Muscle of arm (tissue), 12 donors: Measurements from ENCODE around the gene TMEM106B. TPM values are rescaled to one million over a fixed set of nuclear protein-coding genes. Genes with fewer than 3 reads are reported as not detected.
"Not testable (repeated sequence)": the region's sequence is repeated elsewhere in the genome, so short reads cannot be mapped to it uniquely, and the experiment has no call there.

ENCODE experiments used
- DNase-seq: peaks from one replicate; pipeline ENCODE4 v3.0.0-alpha.2; 2013
- polyA plus RNA-seq, 12 donors: library from polyadenylated mRNA; unstranded; fragments of 120-200 nt; gene quantifications; one replicate each; pipeline ENCODE4 v1.2.1, GENCODE V29; 2013; ENCODE audit not compliant: insufficient read length in 12 of 12

TMEM106B gene
- polyA plus RNA-seq, 12 donors = 28.7 to 48.4 (median 40.3) TPM; not detected in 1

- no peak for DNase-seq
Observed at GRCh38 chr7:12222889-12223579, 11.9 kb downstream of the TMEM106B start.

GRCh38 chr7:12225017-12225416, 13.9 kb downstream of the TMEM106B start:
- DNase-seq = not testable (repeated sequence)

GRCh38 chr7:12226756-12227155, 15.7 kb downstream of the TMEM106B start:
- no peak for DNase-seq

- DNase-seq = no peak
Observed at GRCh38 chr7:12228024-12228423, 16.9 kb downstream of the TMEM106B start.

- no peak for DNase-seq
Observed at GRCh38 chr7:12229046-12229445, 18.0 kb downstream of the TMEM106B start.

GRCh38 chr7:12231097-12231496, 20.0 kb downstream of the TMEM106B start:
- DNase-seq = no peak

- no peak for DNase-seq
Observed at GRCh38 chr7:12233175-12233574, 22.1 kb downstream of the TMEM106B start.

GRCh38 chr7:12234334-12234865, 23.3 kb downstream of the TMEM106B start:
- no peak for DNase-seq

- DNase-seq = no peak
Observed at GRCh38 chr7:12235970-12236369, 24.9 kb downstream of the TMEM106B start.

- no peak for DNase-seq
Observed at GRCh38 chr7:12237007-12237406, 25.9 kb downstream of the TMEM106B start.

- DNase-seq = no peak
Observed at GRCh38 chr7:12239806-12240205, 28.7 kb downstream of the TMEM106B start.

- DNase-seq = no peak
Observed at GRCh38 chr7:12244129-12244528, 33.0 kb downstream of the TMEM106B start.

DNA sequence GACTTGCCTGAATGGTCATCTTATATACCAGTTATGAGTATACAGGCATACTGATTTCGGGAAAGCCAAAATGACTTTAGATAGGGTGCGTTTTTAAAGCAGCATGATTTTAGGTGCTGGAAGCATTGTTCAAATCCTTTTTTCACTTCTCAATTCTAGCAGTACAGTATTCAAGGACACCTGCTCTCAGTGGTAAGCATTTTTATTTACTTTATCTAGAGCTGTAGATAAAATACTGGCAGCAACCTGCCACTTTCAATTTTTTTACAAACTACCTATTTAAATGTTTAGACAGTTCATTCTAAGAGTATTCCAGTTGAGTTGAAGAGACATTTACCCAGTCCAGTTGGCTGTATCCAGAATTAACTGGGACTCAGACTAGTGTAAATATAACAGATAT, 33.6 kb downstream of the TMEM106B start:
- DNase-seq = no peak

GRCh38 chr7:12249706-12250105, 38.6 kb downstream of the TMEM106B start:
- DNase-seq = no peak

GRCh38 chr7:12250232-12250631, 39.1 kb downstream of the TMEM106B start:
- no peak for DNase-seq

GRCh38 chr7:12256090-12256489, 45.0 kb downstream of the TMEM106B start:
- no peak for DNase-seq

- DNase-seq = peak; percentile 4
Observed at GRCh38 chr7:12257582-12257981, 46.5 kb downstream of the TMEM106B start.

- no peak for DNase-seq
Observed at GRCh38 chr7:12258074-12258473, 47.0 kb downstream of the TMEM106B start.

GRCh38 chr7:12267542-12267941, 56.4 kb downstream of the TMEM106B start:
- DNase-seq = no peak

GRCh38 chr7:12269100-12269895, 58.2 kb downstream of the TMEM106B start:
- no peak for DNase-seq

DNA sequence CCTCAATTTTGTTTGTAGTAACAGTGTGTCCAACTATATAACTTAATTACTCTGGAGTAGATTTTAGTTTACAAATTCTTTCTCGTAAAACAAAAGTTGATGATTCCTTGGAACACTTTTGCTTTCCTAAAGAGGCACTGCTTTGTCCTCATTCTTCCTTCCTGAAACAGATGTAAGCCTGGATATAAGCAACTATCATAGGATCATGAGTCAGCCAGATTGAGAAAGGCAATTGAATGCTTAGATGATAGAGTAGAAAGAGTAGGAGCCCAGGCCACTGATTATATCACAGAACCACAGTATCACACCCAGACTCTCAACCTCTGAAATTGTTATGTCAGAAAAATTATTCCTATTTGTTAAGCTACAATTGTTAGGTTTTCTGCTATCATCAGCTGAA, 69.9 kb downstream of the TMEM106B start:
- DNase-seq = no peak

DNA sequence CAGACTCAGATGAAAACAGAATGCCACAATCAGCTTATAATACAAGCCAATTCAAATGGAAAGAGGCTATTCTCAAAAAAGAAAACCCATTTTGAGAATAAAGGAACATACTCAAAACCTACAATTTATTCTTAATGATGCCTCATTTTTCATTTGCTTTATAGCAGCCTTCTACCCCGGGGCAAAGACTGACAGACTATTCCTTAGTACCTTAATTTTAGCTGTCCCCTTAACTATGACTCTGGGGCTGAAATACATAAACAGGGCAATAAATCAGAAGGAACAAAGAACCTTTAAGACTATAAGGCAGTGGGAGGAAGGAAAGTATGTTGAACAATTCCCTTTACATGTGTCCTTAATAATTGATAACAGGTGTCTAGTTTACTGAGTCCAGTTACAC, 76.8 kb downstream of the TMEM106B start:
- DNase-seq = no peak

DNA sequence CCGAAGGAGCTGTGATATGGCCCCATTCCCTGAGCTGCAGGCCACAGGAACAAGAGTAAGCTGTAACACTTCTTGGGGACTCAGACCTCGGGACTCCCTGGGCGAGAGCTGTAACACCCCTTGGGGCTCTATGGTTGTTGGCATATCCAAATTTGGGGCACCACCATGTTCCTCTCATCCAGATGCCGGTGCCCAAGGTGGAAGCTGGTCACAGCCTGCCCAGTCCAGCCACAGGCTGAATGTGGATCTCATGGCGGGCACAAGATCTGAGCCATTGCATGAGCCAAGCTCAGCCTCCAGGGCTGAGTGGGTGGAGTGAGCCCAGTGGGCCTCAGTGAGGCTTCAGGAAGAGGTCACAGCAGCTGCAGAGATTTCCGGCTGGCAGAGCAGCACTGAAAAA, 78.9 kb downstream of the TMEM106B start:
- DNase-seq = no peak
